ENCODE results near the gene EIF2D.
A peak's percentile ranks its signal among the peaks of the same experiment; 100 is the strongest.
"Not testable (repeated sequence)": the region's sequence is repeated elsewhere in the genome, so short reads cannot be mapped to it uniquely, and the experiment has no call there.

EIF2D gene

GRCh38 chr1:206635080-206635977 lies 23.1 kb upstream of the EIF2D start, which contains the start of gene DYRK3:
Gene DYRK3, plus strand, starts transcription at chr1:206635536. Its CDS starts 168 bp downstream, at chr1:206635704.
- peak; percentile 89 for DNase-seq

- peak; percentile 68 for DNase-seq
Observed at GRCh38 chr1:206634365-206635079, 22.3 kb upstream of the EIF2D start.

- no peak for DNase-seq
Observed at GRCh38 chr1:206633708-206634121, 21.4 kb upstream of the EIF2D start.

GRCh38 chr1:206631085-206631509 lies 18.8 kb upstream of the EIF2D start:
- DNase-seq, result peak; percentile 36

GRCh38 chr1:206628916-206629315 lies 16.7 kb upstream of the EIF2D start:
- no peak for DNase-seq

GRCh38 chr1:206626396-206626795 lies 14.1 kb upstream of the EIF2D start:
- DNase-seq, result not testable (repeated sequence)

GRCh38 chr1:206609229-206609991 lies 2.9 kb downstream of the EIF2D start:
- DNase-seq, result no peak

- DNase-seq, result peak; percentile 55
Observed at GRCh38 chr1:206608108-206608698, 4.1 kb downstream of the EIF2D start.

- no peak for DNase-seq
Observed at GRCh38 chr1:206606867-206607266, 5.4 kb downstream of the EIF2D start.

- DNase-seq, result no peak
Observed at GRCh38 chr1:206604861-206605260, 7.4 kb downstream of the EIF2D start.

- DNase-seq, result no peak
Observed at GRCh38 chr1:206600527-206600926, 11.7 kb downstream of the EIF2D start.

GRCh38 chr1:206596319-206596666 lies 16.0 kb downstream of the EIF2D start:
- no peak for DNase-seq

GRCh38 chr1:206595581-206596318 lies 16.5 kb downstream of the EIF2D start:
- no peak for DNase-seq

- DNase-seq, result no peak
Observed at GRCh38 chr1:206593351-206593925, 18.8 kb downstream of the EIF2D start.

- no peak for DNase-seq
Observed at GRCh38 chr1:206591696-206592095, 20.6 kb downstream of the EIF2D start.

- DNase-seq, result no peak
Observed at GRCh38 chr1:206591226-206591625, 21.0 kb downstream of the EIF2D start.

GRCh38 chr1:206590025-206590758 lies 22.1 kb downstream of the EIF2D start:
- DNase-seq, result peak; percentile 27

- no peak for DNase-seq
Observed at GRCh38 chr1:206589206-206589605, 23.1 kb downstream of the EIF2D start.

- DNase-seq, result no peak
Observed at GRCh38 chr1:206588492-206588891, 23.8 kb downstream of the EIF2D start.

- DNase-seq, result no peak
Observed at GRCh38 chr1:206587904-206588303, 24.4 kb downstream of the EIF2D start.
